GM18873 (cell line): ENCODE results near the gene PDLIM5.
"Not testable (repeated sequence)": the region's sequence is repeated elsewhere in the genome, so short reads cannot be mapped to it uniquely, and the experiment has no call there.

Experiments
- ATAC-seq: cut with Tn5 transposase; IDR thresholded peaks from one replicate; pipeline ENCODE4 v1.9.1; 2021; ENCODE audit warnings: mild to moderate bottlenecking, moderate library complexity, moderate number of reproducible peaks; ENCODE audit not compliant: unreplicated experiment, low FRiP score

The PDLIM5 gene

GRCh38 chr4:94577136-94577535, 125.4 kb downstream of the PDLIM5 start:
- no peak for ATAC-seq

- ATAC-seq: no peak
Measured at GRCh38 chr4:94578195-94578594, 126.5 kb downstream of the PDLIM5 start.

GRCh38 chr4:94581766-94582165, 130.0 kb downstream of the PDLIM5 start:
- no peak for ATAC-seq

- ATAC-seq: no peak
Measured at GRCh38 chr4:94582517-94582916, 130.8 kb downstream of the PDLIM5 start.

- ATAC-seq: no peak
Measured at GRCh38 chr4:94583914-94584641, 132.3 kb downstream of the PDLIM5 start.

- ATAC-seq: no peak
Measured at GRCh38 chr4:94588896-94589693, 137.4 kb downstream of the PDLIM5 start.

GRCh38 chr4:94590493-94590892, 138.8 kb downstream of the PDLIM5 start:
- ATAC-seq: no peak

GRCh38 chr4:94591289-94591688, 139.5 kb downstream of the PDLIM5 start:
- no peak for ATAC-seq

GRCh38 chr4:94595013-94595412, 143.3 kb downstream of the PDLIM5 start:
- no peak for ATAC-seq

GRCh38 chr4:94595880-94596483, 144.2 kb downstream of the PDLIM5 start:
- peak; percentile 70 for ATAC-seq

- no peak for ATAC-seq
Measured at GRCh38 chr4:94598758-94599157, 147.0 kb downstream of the PDLIM5 start.

- ATAC-seq: no peak
Measured at GRCh38 chr4:94603170-94603747, 151.5 kb downstream of the PDLIM5 start.

- no peak for ATAC-seq
Measured at GRCh38 chr4:94605241-94605805, 153.6 kb downstream of the PDLIM5 start.

GRCh38 chr4:94610145-94610544, 158.4 kb downstream of the PDLIM5 start:
- ATAC-seq: no peak

GRCh38 chr4:94613248-94613647, 161.5 kb downstream of the PDLIM5 start:
- no peak for ATAC-seq

GRCh38 chr4:94615451-94615850, 163.7 kb downstream of the PDLIM5 start:
- no peak for ATAC-seq

GRCh38 chr4:94621491-94622080, 169.8 kb downstream of the PDLIM5 start:
- no peak for ATAC-seq

GRCh38 chr4:94623126-94623911, 171.6 kb downstream of the PDLIM5 start:
- no peak for ATAC-seq

- ATAC-seq: no peak
Measured at GRCh38 chr4:94626942-94627341, 175.2 kb downstream of the PDLIM5 start.

- ATAC-seq: not testable (repeated sequence)
Measured at GRCh38 chr4:94629058-94629457, 177.3 kb downstream of the PDLIM5 start.
